Calu3 (cell line): Measurements from ENCODE around the gene TMEM238. TPM values are rescaled to one million over a fixed set of nuclear protein-coding genes. Genes with fewer than 3 reads are reported as not detected.

Source experiments
- BruUV-seq: library from RNA; stranded (reverse); fragments of 400-500 nt; replicated peaks from 2 replicates; lab custom pipeline; 2021; lab: Mats Ljungman, UMichigan
- CTCF ChIA-PET: fragments of 300-600 bp; sonication (Branson Sonifier 250); formaldehyde crosslinking; loops from one replicate; lab custom pipeline; 2022; ENCODE audit warnings: antibody characterized with exemption; lab: Charles Lee
- DNase-seq: peaks from one replicate; pipeline ENCODE4 v3.0.0; 2022
- H3K27ac Mint-ChIP-seq: one replicate; pipeline ENCODE4 v1.8.0; 2022; ENCODE audit warnings: mixed read lengths; ENCODE audit not compliant: unreplicated experiment
- H3K27me3 Mint-ChIP-seq: one replicate; pipeline ENCODE4 v1.8.0; 2022; ENCODE audit warnings: mixed read lengths; ENCODE audit not compliant: unreplicated experiment
- H3K36me3 Mint-ChIP-seq: one replicate; pipeline ENCODE4 v1.8.0; 2022; ENCODE audit warnings: mild to moderate bottlenecking, moderate library complexity, mixed read lengths; ENCODE audit not compliant: insufficient read depth, unreplicated experiment
- H3K4me1 Mint-ChIP-seq: one replicate; pipeline ENCODE4 v1.8.0; 2022; ENCODE audit warnings: mild to moderate bottlenecking, low read depth, mixed read lengths; ENCODE audit not compliant: unreplicated experiment
- H3K4me3 Mint-ChIP-seq: one replicate; pipeline ENCODE4 v1.8.0; 2022; ENCODE audit warnings: mild to moderate bottlenecking, low read depth, moderate library complexity, mixed read lengths; ENCODE audit not compliant: unreplicated experiment
- H3K9me3 Mint-ChIP-seq: one replicate; pipeline ENCODE4 v1.8.0; 2022; ENCODE audit warnings: low read depth, mixed read lengths; ENCODE audit not compliant: unreplicated experiment
- intact Hi-C: fragments of 100-400 bp; cut with micrococcal nuclease; formaldehyde crosslinking; loops from one replicate; pipeline ENCODE4 v1.10.0; 2022; ENCODE audit not compliant: unreplicated experiment
- total RNA-seq: library from RNA; stranded (reverse); gene quantifications from 2 replicates; pipeline ENCODE4 v1.2.3, GENCODE V29; 2022
- TF ChIP-seq, protein P1 (sequence below): fragments of 200-600 bp; IDR thresholded peaks from one replicate; pipeline ENCODE4 v1.8.0; 2022; ENCODE audit warnings: antibody characterized with exemption; ENCODE audit not compliant: unreplicated experiment

TMEM238 gene
- total RNA-seq, 1 experiment from 2014 or later: 38.8 TPM

DNA sequence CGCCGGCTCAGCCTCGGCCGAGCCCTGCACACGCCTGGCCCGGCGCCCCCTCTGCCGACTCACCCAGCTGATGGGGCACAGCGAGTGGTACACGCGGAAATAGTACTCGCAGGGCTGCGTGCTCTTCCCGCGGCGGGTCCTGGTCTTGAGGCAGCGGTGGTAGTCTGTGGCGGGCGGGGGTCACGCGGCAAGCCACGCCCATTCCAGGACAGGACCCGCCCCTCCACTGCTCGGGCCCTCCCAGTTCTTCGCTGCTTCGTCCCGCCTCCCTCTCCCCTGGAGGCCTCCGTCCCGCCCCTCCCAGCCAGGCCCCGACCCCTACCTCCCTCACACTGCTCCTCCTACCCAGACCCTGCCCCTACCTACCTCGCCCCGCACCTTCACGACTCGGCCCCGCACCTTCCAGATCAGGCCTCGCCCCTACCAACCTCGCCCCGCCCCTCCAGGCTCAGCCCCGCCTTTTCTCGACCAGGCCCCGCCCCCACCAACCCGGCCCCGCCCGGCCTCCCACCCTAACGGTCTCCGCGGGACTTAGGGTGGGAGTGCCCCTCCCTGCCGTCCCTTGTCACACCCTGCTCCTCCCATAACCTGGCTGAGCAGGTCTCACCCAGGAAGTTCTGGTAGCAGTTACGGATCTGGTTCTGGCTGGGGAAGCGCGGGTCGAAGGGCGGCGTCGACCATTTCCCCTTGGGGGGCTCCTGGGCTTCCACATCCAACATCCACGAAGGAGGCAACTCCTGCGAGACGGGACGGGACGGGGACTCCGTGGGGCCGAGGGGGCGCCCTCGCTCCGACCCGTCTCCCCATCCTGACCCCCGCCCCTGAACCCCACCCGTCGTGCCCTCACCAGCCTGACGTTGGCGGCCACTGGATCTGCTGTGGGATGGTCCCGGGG lies 30.0 kb downstream of the TMEM238 start:
- intact Hi-C loops: no loop called here
- peak; percentile 84 for DNase-seq
- Mint-ChIP-seq H3K4me3 (peak overlapping the region; percentile 79), H3K27me3 (peaks cover 82% of the 10 kb centered on the region), H3K36me3 (peaks cover 22% of the 10 kb centered on the region), H3K4me1 (peaks cover 33% of the 10 kb centered on the region), H3K27ac (no peak overlapping the region), H3K9me3 (no peaks in the 10 kb centered on the region)
- no TSS peak for BruUV-seq
- TF ChIP-seq, protein P1, sequence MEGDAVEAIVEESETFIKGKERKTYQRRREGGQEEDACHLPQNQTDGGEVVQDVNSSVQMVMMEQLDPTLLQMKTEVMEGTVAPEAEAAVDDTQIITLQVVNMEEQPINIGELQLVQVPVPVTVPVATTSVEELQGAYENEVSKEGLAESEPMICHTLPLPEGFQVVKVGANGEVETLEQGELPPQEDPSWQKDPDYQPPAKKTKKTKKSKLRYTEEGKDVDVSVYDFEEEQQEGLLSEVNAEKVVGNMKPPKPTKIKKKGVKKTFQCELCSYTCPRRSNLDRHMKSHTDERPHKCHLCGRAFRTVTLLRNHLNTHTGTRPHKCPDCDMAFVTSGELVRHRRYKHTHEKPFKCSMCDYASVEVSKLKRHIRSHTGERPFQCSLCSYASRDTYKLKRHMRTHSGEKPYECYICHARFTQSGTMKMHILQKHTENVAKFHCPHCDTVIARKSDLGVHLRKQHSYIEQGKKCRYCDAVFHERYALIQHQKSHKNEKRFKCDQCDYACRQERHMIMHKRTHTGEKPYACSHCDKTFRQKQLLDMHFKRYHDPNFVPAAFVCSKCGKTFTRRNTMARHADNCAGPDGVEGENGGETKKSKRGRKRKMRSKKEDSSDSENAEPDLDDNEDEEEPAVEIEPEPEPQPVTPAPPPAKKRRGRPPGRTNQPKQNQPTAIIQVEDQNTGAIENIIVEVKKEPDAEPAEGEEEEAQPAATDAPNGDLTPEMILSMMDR: no peak
- CTCF ChIA-PET: interaction anchor here (0.8 to 3.1 kb wide), 2 partner anchors 15 to 283 kb away, joined by 4 to 13 read pairs; partner anchors contain the start of gene KMT5C

DNA sequence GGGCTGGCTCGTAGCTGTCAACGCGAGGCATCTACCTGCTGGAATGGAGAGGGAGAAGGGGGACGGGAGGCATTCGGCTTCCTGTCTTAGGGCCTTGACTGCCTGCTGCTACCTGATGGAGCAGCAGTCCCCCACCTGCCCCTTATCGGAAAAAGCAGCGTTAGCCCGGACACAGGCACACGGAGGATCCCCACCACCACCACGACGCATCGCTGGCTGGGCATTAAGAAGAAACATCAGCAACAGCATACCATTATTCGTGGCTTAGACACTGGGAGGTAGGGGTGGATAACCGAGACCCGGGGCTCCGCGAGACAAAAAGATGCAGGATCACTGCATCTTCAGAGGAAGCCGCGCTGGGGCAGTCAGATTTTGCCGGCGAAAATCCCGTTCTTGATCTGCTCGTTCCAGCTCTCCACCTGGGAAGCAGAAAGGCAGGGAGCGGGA lies 30.7 kb downstream of the TMEM238 start:
- TSS peak; percentile 75 for BruUV-seq

DNA sequence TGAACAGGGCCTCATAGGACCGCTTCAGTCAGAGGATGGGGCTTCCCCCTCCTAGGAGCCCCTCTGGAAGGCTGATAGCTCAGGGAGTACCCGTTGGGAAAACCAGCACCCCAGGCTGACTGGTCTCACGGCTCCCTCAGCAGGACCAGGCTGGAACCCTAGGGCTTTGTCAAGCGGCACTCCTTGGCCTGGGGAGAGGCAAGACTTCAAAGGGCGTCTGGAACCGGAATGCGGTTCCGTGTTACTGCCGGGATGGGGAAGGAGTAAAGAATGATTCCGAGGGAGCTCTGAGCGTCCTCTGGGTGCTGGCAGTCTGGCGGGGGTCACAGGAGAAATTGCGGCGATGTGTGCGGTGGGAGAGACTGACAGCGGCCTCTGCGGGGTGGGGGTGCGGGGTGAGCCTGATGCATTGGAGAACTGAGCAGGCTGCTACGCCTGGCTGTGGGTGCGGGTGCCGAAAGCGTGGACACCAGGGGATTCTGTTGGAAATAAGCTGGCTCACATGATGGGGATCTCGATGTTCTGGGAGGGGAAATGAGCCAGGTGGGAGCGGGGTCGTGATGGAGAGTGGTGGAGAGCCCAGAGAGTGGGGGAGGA lies 31.4 kb downstream of the TMEM238 start:
- TF ChIP-seq, protein P1: no peak
- no TSS peak for BruUV-seq
- no peak for DNase-seq
- H3K4me1 Mint-ChIP-seq: peaks cover 33% of the 10 kb centered on the region
- intact Hi-C loops: no loop called here
- peak overlapping the region; percentile 63 for H3K27ac Mint-ChIP-seq
- H3K36me3 Mint-ChIP-seq: peaks cover 28% of the 10 kb centered on the region
- no peaks in the 10 kb centered on the region for H3K9me3 Mint-ChIP-seq
- CTCF ChIA-PET: interaction anchor here (0.7 to 3.1 kb wide), 4 partner anchors 14 to 31 kb away, joined by 3 to 13 read pairs (median 4); partner anchors contain the start of genes KMT5C and TMEM238
- H3K4me3 Mint-ChIP-seq: peak overlapping the region; percentile 79
- peaks cover 68% of the 10 kb centered on the region for H3K27me3 Mint-ChIP-seq

More for the DNA sequence above, 30.7 kb downstream of the TMEM238 start:
- CTCF ChIA-PET: interaction anchor here (1.9 to 3.1 kb wide), 2 partner anchors 14 to 31 kb away, joined by 5 to 13 read pairs; partner anchors contain the start of genes KMT5C and TMEM238
- no peak for DNase-seq
- H3K36me3 Mint-ChIP-seq: peaks cover 22% of the 10 kb centered on the region
- TF ChIP-seq, protein P1: no peak
- H3K27me3 Mint-ChIP-seq: peaks cover 75% of the 10 kb centered on the region
- peaks cover 33% of the 10 kb centered on the region for H3K4me1 Mint-ChIP-seq
- H3K4me3 Mint-ChIP-seq: peak overlapping the region; percentile 79
- no peaks in the 10 kb centered on the region for H3K9me3 Mint-ChIP-seq
- intact Hi-C loops: no loop called here
- H3K27ac Mint-ChIP-seq: peak overlapping the region; percentile 63

DNA sequence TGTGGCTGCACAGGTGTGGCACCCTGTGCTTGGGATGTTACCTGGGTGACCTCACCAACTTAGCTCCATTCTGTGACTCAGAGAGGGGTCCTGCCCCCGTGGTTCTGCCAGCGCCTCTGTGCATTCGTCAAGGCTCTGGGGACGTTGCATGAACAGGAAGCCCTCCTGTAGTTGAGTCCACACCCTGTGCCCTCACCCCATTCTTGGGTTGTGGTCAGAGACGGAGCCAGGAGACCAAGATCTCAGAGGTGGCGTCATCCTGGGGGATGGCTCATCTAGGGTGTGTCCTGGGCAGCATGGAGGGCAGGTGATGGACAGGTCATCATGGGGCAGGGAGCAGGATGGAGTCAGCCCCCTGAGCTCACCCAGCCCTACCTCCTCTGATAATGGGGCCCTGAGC lies 32.1 kb downstream of the TMEM238 start:
- DNase-seq: peak; percentile 67
- CTCF ChIA-PET: interaction anchor here (0.7 to 3.1 kb wide), 4 partner anchors 13 to 32 kb away, joined by 3 to 13 read pairs (median 4); partner anchors contain the start of genes KMT5C and TMEM238
- TF ChIP-seq, protein P1: no peak
- Mint-ChIP-seq H3K9me3 (no peaks in the 10 kb centered on the region), H3K27me3 (peaks cover 62% of the 10 kb centered on the region), H3K4me3 (peak overlapping the region; percentile 79), H3K4me1 (peaks cover 33% of the 10 kb centered on the region), H3K36me3 (peaks cover 29% of the 10 kb centered on the region), H3K27ac (peak overlapping the region; percentile 63)
- BruUV-seq: no TSS peak
- intact Hi-C loops: no loop called here
